ENCODE data around the gene DNAJC27.
A peak's percentile ranks its signal among the peaks of the same experiment; 100 is the strongest.

Gene DNAJC27

GRCh38 chr2:24955232-24955631, 16.5 kb downstream of the DNAJC27 start:
- no peak overlapping the region for H3K4me3 ChIP-seq (ENCODE audit: low read depth, low read length)
- H3K36me3 ChIP-seq: peaks cover 59% of the 10 kb centered on the region
- no peaks in the 10 kb centered on the region for H3K27me3 ChIP-seq (ENCODE audit: insufficient read depth, low read depth, severe bottlenecking)
- H3K9me3 ChIP-seq (ENCODE audit: severe bottlenecking): no peaks in the 10 kb centered on the region
- H3K27ac ChIP-seq: no peak overlapping the region
- no peak for DNase-seq
- TF ChIP-seq CTCF (IDR thresholded peaks at IDR 0.05; ENCODE audit: low read depth, low read length): no peak

- peaks cover 33% of the 10 kb centered on the region for H3K36me3 ChIP-seq
- no peak overlapping the region for H3K27ac ChIP-seq
- no peaks in the 10 kb centered on the region for H3K9me3 ChIP-seq (ENCODE audit: severe bottlenecking)
- TF ChIP-seq CTCF (IDR thresholded peaks at IDR 0.05; ENCODE audit: low read depth, low read length): no peak
- no peaks in the 10 kb centered on the region for H3K27me3 ChIP-seq (ENCODE audit: insufficient read depth, low read depth, severe bottlenecking)
- DNase-seq: no peak
- no peak overlapping the region for H3K4me3 ChIP-seq (ENCODE audit: low read depth, low read length)
These were observed 21.7 kb downstream of the DNAJC27 start for GRCh38 chr2:24950102-24950501.

GRCh38 chr2:24948506-24948905, 23.2 kb downstream of the DNAJC27 start:
- peak; percentile 95 for DNase-seq
- TF ChIP-seq CTCF (IDR thresholded peaks at IDR 0.05; ENCODE audit: low read depth, low read length): no peak
- Histone ChIP-seq H3K36me3 (peaks cover 18% of the 10 kb centered on the region), H3K4me3 (ENCODE audit: low read depth, low read length) (no peak overlapping the region), H3K27me3 (ENCODE audit: insufficient read depth, low read depth, severe bottlenecking) (no peaks in the 10 kb centered on the region), H3K9me3 (ENCODE audit: severe bottlenecking) (no peaks in the 10 kb centered on the region), H3K27ac (peak overlapping the region; percentile 48; the same call in 1 of the 2 replicates)

GRCh38 chr2:24947561-24948157, 24.1 kb downstream of the DNAJC27 start:
- H3K27me3 ChIP-seq (ENCODE audit: insufficient read depth, low read depth, severe bottlenecking): no peaks in the 10 kb centered on the region
- peaks cover 18% of the 10 kb centered on the region for H3K36me3 ChIP-seq
- peak overlapping the region; percentile 25; the same call in 1 of the 2 replicates for H3K27ac ChIP-seq
- H3K4me3 ChIP-seq (ENCODE audit: low read depth, low read length): no peak overlapping the region
- H3K9me3 ChIP-seq (ENCODE audit: severe bottlenecking): no peaks in the 10 kb centered on the region
- DNase-seq: no peak
- no peak for TF ChIP-seq CTCF (IDR thresholded peaks at IDR 0.05; ENCODE audit: low read depth, low read length)

- Histone ChIP-seq H3K9me3 (ENCODE audit: severe bottlenecking) (no peaks in the 10 kb centered on the region), H3K4me3 (ENCODE audit: low read depth, low read length) (no peak overlapping the region), H3K27ac (no peak overlapping the region), H3K27me3 (ENCODE audit: insufficient read depth, low read depth, severe bottlenecking) (no peaks in the 10 kb centered on the region), H3K36me3 (peaks cover 9% of the 10 kb centered on the region)
- DNase-seq: no peak
- no peak for TF ChIP-seq CTCF (IDR thresholded peaks at IDR 0.05; ENCODE audit: low read depth, low read length)
These were observed 25.8 kb downstream of the DNAJC27 start for GRCh38 chr2:24945907-24946306.

All from WERI-Rb-1 (cell line).